GM21619 (cell line): Measurements from ENCODE around the gene PREX1.

Experiments used
- ATAC-seq: cut with Tn5 transposase; IDR thresholded peaks from one replicate; pipeline ENCODE4 v1.9.1; 2021; ENCODE audit not compliant: unreplicated experiment

Gene PREX1

DNA sequence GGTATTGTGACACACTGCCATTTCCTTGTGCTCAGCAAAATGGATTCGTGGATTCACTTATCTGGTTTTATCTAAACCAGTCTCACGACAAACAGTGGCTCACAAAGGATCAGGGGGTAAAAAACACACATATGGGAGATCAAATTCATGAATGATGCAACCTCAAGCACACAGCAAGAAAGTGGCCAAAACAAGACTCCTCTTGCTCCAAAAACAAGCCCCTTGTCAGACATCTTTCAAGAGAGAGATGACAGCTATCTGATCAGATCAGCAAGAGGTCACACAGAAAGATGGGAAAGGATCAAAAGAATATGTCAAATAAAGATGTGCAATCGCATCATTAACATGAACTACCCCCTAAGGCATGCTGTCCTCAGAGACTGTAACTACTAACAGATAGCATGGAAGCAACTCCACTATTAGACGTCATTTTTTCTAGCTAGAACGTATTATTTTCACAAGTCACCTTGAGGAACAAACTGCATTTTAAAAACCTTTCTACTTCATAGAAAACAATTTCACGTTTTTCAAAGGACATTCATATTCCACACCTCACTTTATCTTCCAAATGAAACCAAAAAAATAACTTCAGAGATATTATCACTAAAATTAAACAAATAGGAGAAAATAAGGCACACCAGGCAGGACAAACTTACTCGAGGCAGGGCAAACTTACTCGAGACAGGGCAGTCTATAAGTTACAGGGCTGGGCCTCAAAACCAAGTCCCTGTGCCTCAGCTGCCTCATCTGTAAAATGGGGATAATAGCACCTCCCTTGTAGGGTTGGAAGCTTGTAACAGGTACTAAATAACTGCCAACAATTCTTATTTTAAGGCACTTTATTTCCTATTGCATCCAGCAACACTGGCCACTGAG, 122.3 kb downstream of the PREX1 start:
- no peak for ATAC-seq

GRCh38 chr20:48704761-48705160, 123.0 kb downstream of the PREX1 start:
- ATAC-seq: no peak

DNA sequence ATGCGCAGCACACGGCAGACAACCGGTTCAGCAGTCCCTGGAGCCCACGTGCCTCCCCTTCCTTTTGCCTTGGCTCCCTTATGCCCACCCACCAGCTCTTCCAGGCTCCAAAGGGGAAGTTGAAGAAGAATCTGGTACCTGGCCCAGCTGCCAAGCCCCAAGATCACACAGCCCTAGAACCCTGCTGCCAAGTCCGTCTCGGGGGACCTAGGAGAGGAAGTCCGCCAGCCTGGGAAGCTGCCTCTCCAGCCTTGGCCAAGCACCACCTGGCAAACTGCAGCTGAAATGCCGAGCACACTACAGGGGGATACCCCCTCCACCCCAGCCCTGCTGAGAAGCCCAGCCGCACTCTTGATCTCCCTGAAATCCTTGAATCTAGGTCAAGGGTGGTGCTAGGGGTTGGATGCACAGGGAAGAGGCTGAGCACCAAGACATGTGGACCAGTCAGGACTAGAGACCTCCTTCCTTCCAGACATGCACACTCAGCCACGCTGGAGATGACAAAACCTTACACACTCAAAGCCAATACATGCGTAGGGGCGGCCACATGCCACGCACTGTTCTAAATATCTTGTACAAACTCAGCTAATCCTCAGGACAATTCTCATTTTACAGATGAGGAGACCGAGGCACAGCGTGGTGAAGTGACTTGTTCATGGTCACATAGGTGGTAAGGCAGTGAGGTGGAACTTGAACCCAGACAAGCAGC, 124.1 kb downstream of the PREX1 start:
- ATAC-seq: no peak

- no peak for ATAC-seq
Observed at GRCh38 chr20:48703107-48703506, 124.7 kb downstream of the PREX1 start.

GRCh38 chr20:48702455-48702913, 125.3 kb downstream of the PREX1 start:
- ATAC-seq: no peak

GRCh38 chr20:48701702-48702101, 126.1 kb downstream of the PREX1 start:
- no peak for ATAC-seq

DNA sequence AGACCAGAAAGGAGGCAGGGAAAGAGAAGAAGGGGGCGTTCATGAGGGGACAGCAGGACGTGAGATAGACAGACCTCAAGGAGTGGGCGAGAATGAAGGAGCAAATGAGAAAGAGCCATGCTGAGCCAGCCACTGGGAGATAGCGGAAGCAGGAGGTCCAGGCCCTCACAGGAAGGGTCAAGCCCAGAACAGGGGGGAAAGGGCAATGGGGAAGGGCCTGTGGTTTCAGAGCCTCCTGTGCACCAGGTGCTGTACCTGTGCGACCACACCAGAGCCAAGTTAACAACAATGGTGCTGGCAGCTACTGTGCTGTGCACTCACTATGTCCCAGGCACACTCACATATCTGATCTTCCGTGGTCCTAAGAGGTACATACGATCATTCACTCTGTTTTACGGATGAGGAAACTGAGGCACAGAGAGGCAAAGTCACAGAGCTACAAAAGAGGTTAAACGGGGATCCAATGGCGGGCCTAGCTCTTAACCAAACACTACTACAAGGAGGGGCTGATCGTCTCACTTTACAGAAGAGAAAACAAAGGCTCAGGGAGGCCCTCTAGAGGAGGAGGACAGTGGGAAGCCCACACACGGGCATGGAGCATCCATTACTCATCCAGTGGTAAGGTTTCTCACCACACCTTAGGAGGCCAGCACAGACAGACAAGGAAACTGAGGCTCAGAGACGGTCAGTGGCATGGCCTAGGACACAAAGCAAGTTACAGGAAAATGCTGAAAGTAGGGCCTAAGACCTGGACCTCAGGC, 129.1 kb downstream of the PREX1 start:
- ATAC-seq: no peak

DNA sequence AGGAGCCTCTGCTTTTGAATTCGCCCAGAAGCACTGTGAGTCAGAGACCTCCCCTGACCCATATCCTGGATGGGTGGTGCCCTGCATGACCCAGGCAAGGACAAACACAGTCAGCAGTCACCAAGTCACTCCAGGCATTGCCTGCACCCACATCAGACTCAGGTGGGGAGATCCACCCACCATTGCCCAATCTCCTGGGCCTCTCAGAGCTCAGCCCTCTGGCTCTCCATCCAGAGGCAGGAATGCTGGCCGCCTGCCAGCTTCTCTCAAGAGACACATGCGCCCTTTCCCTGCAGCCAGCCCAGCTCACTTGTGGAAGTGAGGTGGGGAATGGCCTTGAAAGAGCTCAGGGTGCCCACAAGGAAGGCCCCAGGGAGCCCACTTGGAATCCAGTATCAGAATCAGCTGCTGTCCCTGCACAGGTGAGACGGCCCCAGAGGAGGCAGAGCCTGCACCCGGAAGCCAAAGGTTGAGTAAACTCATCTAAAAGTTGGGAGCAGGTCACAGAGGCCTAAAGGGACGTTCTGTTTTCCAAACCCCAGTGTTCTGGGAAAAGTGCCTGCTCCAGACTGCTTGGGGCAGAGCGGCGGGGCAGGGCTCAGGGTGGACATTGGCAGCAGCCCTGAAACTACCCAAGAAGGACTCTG, 129.8 kb downstream of the PREX1 start:
- ATAC-seq: no peak

- ATAC-seq: no peak
Observed at GRCh38 chr20:48696671-48697070, 131.1 kb downstream of the PREX1 start.

DNA sequence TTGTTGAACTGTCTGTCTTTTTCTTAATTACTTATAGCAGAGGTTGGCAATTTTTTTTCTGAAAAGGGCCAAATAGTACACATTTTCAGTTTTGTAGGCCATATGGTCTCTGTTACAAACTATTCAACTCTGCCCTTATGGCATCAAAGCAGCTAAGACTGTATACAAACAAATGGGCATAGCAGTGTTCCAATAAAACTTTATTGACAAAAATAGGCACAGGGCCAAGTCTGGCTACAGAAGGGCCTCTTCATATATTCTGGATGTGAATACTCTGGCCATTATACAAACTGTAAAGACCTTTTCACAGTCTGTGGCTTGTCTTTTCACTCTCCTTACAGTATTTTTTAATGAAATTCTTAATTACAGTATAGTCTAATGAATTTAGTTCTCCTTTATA, 132.1 kb downstream of the PREX1 start:
- ATAC-seq: no peak

GRCh38 chr20:48695255-48695654, 132.5 kb downstream of the PREX1 start:
- ATAC-seq: no peak

- no peak for ATAC-seq
Observed at GRCh38 chr20:48694381-48694865, 133.4 kb downstream of the PREX1 start.

GRCh38 chr20:48691523-48691922, 136.3 kb downstream of the PREX1 start:
- ATAC-seq: no peak

- ATAC-seq: no peak
Observed at GRCh38 chr20:48690888-48691287, 136.9 kb downstream of the PREX1 start.

DNA sequence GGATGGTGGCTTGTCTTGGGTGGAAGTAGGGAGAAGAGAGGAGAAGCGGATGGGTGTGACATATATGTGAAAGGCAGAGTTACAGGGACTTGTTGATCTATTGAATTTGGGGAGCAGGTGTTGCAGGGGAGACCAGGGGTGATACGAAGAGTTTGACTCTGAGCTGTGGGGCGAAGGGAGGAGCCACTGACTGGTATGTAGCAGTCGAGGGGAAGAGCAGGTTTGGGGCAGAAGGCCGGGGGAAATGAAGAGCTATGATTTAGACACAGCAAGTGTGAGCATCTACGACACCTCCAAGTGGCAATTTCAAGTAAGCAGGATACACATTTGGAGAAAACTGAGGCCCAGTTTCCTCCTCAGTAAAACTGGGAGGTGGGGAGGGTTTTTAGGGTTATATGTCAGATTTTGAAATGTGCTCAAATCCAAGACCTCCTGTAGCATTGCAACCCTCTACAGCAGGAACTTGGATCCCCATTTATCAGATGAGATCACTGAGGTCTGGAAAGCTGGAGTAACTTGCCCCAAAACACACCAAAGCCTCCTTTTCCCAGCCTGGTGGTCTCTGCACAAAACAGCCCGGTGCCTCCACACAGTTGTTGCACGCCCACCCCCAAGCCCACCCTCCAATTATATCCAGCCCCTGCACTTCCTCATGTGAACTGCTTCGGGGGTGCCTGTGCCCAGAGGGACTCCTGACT, 137.8 kb downstream of the PREX1 start:
- ATAC-seq: no peak

DNA sequence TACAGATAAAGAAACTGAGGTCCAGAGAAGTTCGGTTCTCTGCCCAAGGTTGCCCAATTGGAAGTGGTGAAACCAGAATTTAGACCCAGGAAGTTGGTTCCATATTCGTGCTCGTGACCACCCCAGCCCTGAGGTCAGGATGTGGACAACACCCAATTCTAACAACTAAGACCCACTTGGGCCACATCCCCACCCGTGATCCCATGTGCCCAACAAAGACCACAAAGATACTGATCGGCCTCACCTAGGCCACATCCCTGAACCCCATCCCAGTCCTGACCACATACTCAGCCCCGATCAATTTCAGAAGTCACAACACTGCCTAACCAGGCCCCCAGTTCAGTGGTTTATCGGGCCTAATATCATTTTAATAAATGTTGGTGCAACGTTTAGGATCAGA, 138.4 kb downstream of the PREX1 start:
- ATAC-seq: no peak

- no peak for ATAC-seq
Observed at GRCh38 chr20:48688579-48688978, 139.2 kb downstream of the PREX1 start.

- no peak for ATAC-seq
Observed at GRCh38 chr20:48687117-48687800, 140.5 kb downstream of the PREX1 start.

DNA sequence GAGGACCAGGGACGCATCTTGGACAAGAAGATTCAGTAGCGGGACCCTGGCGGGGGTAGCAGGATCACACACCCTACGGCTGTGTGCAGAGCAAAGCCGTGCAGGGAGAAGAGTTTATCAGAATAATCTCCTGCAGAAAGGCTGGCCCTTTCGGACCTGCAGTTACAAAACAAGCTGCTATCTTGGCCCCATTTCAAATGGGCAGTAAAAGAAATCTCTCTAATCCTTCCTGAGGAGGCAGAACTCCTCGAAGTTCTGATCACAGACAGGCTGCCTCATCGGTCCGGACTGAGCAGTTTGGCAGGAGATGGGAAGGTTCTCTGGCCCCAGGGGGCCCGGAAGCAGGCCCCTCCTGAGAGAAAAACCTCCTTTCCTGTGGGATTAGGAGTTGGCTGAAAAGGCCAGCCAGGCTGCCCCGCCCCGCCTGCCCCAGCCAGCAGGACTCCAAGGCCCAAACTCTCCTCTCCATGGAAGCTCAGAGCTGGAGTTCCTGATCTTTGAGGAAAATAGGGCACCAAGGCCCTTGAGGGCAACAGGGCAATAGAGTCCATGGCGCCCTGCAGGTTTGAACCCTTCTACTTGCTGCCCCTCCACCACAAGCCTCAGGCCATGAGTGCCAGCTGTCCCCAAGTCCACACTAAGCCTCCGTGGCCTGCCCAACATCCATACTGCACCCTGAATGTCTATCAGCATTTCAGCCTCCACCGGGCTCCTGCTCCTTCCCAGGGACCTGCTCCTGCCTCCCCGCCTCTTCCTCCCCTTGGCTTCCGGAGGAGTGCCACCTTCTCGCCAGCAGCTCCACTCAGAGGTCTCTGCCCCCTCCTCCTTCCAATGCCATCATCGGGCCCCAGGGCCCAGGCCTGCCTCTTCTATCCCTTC, 141.3 kb downstream of the PREX1 start:
- ATAC-seq: no peak
